ENCODE results near the gene SYNPO2. TPM values are rescaled to one million over a fixed set of nuclear protein-coding genes. Genes with fewer than 3 reads are reported as not detected.

SYNPO2 gene
- total and polyA plus RNA-seq, 2 of the 13 experiments (the other 11 are each of a cell fraction or from before 2014, with no cell fraction given) = not detected

GRCh38 chr4:118994030-118994429 is 105.4 kb downstream of the SYNPO2 start:
- no peak overlapping the region for H3K4me3 ChIP-seq (replicated peaks in 1 of 3; ENCODE audit: insufficient read depth in 1 of 3, low read depth in 2 of 3, low read length in 3 of 3)
- ChIA-PET POLR2A (no interaction called here), CTCF (ENCODE audit: low intra/inter-chr PET ratio, low total read pairs) (no interaction called here)
- no peak overlapping the region for H3K4me2 ChIP-seq (ENCODE audit: low read depth, low read length)
- no peaks in the 10 kb centered on the region for H3K9me3 ChIP-seq (ENCODE audit: low read length)
- H3K79me2 ChIP-seq (ENCODE audit: insufficient read depth, low read length) = no peaks in the 10 kb centered on the region
- intact Hi-C loops (cut with micrococcal nuclease; ENCODE audit: unreplicated experiment) (no loop called here), in situ Hi-C loops (cut with HindIII; ENCODE audit: extremely low pct_ligation_motif_present, low pct_unique_long_range_greater_than_20kb) (loop anchor here (25.0 kb wide), 2 partner anchors 493 to 643 kb away; partner anchors contain the start of gene PDE5A)
- no peak overlapping the region for H2AFZ ChIP-seq (ENCODE audit: low read length)
- H3K36me3 ChIP-seq (replicated peaks in 1 of 2; ENCODE audit: control insufficient read depth in 1 of 2, insufficient read depth in 2 of 2, low read length in 2 of 2) = no peaks in the 10 kb centered on the region
- DNase-seq (ENCODE audit: low spot score) = no peak
- no peak overlapping the region for H3K27ac ChIP-seq (ENCODE audit: extremely low read length, insufficient read depth, low read length)
- H4K20me1 ChIP-seq (ENCODE audit: insufficient read depth, low read length) = no peaks in the 10 kb centered on the region
- ATAC-seq = no peak
- WGBS (ENCODE audit: low lambda C conversion rate) = 24% methylated on average over 5 of the region's 5 CpGs
- TF ChIP-seq CREM (IDR thresholded peaks at IDR 0.05) = no peak
- no peak for TF ChIP-seq CREM (CRISPR knock-in tag; IDR thresholded peaks at IDR 0.05)
- no peak for TF ChIP-seq SMAD1 (CRISPR knock-in tag; IDR thresholded peaks at IDR 0.05; ENCODE audit: borderline replicate concordance, low read depth)
- TF ChIP-seq ZNF580 (CRISPR knock-in tag; IDR thresholded peaks at IDR 0.05; ENCODE audit: borderline replicate concordance, low read depth) = no peak
- peaks cover 0 to 1% of the 10 kb centered on the region in 2 experiments; a peak in 1 of 5 replicates for H3K27me3 ChIP-seq (ENCODE audit: control insufficient read depth in 1 of 2, insufficient read depth in 2 of 2, low read length in 2 of 2)
- FAIRE-seq = no peak
- H3K4me1 ChIP-seq (ENCODE audit: insufficient read depth, low read length) = no peaks in the 10 kb centered on the region
- BruUV-seq (replicated peaks) = no TSS peak
- H3K9ac ChIP-seq (ENCODE audit: insufficient read depth, low read depth, low read length) = no peak overlapping the region

- no peak for FAIRE-seq
- no peak overlapping the region for H3K27ac ChIP-seq (ENCODE audit: extremely low read length, insufficient read depth, low read length)
- no peak overlapping the region for H2AFZ ChIP-seq (ENCODE audit: low read length)
- intact Hi-C loops (cut with micrococcal nuclease; ENCODE audit: unreplicated experiment) = no loop called here
- H4K20me1 ChIP-seq (ENCODE audit: insufficient read depth, low read length) = no peaks in the 10 kb centered on the region
- no peaks in the 10 kb centered on the region for H3K36me3 ChIP-seq (replicated peaks in 1 of 2; ENCODE audit: control insufficient read depth in 1 of 2, insufficient read depth in 2 of 2, low read length in 2 of 2)
- no peak for DNase-seq (ENCODE audit: low spot score)
- no peak overlapping the region for H3K4me2 ChIP-seq (ENCODE audit: low read depth, low read length)
- no peak overlapping the region for H3K9ac ChIP-seq (ENCODE audit: insufficient read depth, low read depth, low read length)
- ChIA-PET POLR2A (no interaction called here), CTCF (ENCODE audit: low intra/inter-chr PET ratio, low total read pairs) (no interaction called here)
- 39% methylated on average over 4 of the region's 4 CpGs for WGBS (ENCODE audit: low lambda C conversion rate)
- H3K4me1 ChIP-seq (ENCODE audit: insufficient read depth, low read length) = no peaks in the 10 kb centered on the region
- H3K79me2 ChIP-seq (ENCODE audit: insufficient read depth, low read length) = no peaks in the 10 kb centered on the region
- no peak for ATAC-seq
- H3K27me3 ChIP-seq (ENCODE audit: control insufficient read depth in 1 of 2, insufficient read depth in 2 of 2, low read length in 2 of 2) = peaks cover 0 to 1% of the 10 kb centered on the region in 2 experiments; a peak in 1 of 5 replicates
- in situ Hi-C loops (cut with HindIII; ENCODE audit: extremely low pct_ligation_motif_present, low pct_unique_long_range_greater_than_20kb) = loop anchor here (25.0 kb wide), 2 partner anchors 491 to 641 kb away; partner anchors contain the start of gene PDE5A
- no peaks in the 10 kb centered on the region for H3K9me3 ChIP-seq (ENCODE audit: low read length)
- no peak overlapping the region for H3K4me3 ChIP-seq (replicated peaks in 1 of 3; ENCODE audit: insufficient read depth in 1 of 3, low read depth in 2 of 3, low read length in 3 of 3)
- no TSS peak for BruUV-seq (replicated peaks)
- no peak for TF ChIP-seq FOXP4 (CRISPR knock-in tag; IDR thresholded peaks at IDR 0.05)
- no peak for TF ChIP-seq ZSCAN5A (CRISPR knock-in tag; IDR thresholded peaks at IDR 0.05; ENCODE audit: borderline replicate concordance)
- TF ChIP-seq SOX13 (IDR thresholded peaks at IDR 0.05) = no peak
- TF ChIP-seq SOX13 (CRISPR knock-in tag; conservative IDR thresholded peaks at IDR 0.05 in 1 of 2, IDR thresholded peaks at IDR 0.05 in 1 of 2) = no peak
- TF ChIP-seq BATF2 (CRISPR knock-in tag; IDR thresholded peaks at IDR 0.05) = no peak
- TF ChIP-seq ZNF800 (CRISPR knock-in tag; IDR thresholded peaks at IDR 0.05) = no peak
- no peak for TF ChIP-seq ZNF138 (CRISPR knock-in tag; IDR thresholded peaks at IDR 0.05; ENCODE audit: low read depth)
Observed at GRCh38 chr4:118995693-118996391, 107.2 kb downstream of the SYNPO2 start.

Measured in HepG2 (cell line).